Lung (tissue), 12 donors: ENCODE data around the gene CLUH. TPM values are rescaled to one million over a fixed set of nuclear protein-coding genes. Genes with fewer than 3 reads are reported as not detected.

Source experiments
- ATAC-seq: fragments of 200-7000 bp; cut with Tn5 transposase; one replicate; pipeline ENCODE4 v1.9.1; 2020; ENCODE audit warnings: moderate number of reproducible peaks; ENCODE audit not compliant: insufficient read depth, low FRiP score
- DNase-seq, 3 donors: peaks; one replicate each; pipeline ENCODE4 v3.0.0-alpha.2; 2013 to 2017
- H3K27ac ChIP-seq, 2 donors: one replicate each; pipeline ENCODE4 v1.5.1; 2013; ENCODE audit warnings: mild to moderate bottlenecking in 2 of 2, moderate library complexity in 2 of 2, control low read depth in 1 of 2, inconsistent platforms in 1 of 2, low read depth in 1 of 2, low read length in 1 of 2
- H3K27me3 ChIP-seq, 3 donors: one replicate each; pipeline ENCODE4 v1.5.1; 2013; ENCODE audit warnings: low read length in 2 of 3; ENCODE audit not compliant: control insufficient read depth in 3 of 3, insufficient read depth in 3 of 3
- H3K36me3 ChIP-seq, 4 donors: one replicate each; pipeline ENCODE4 v1.5.1; 2013; ENCODE audit warnings: low read length in 4 of 4, mild to moderate bottlenecking in 1 of 4, moderate library complexity in 1 of 4; ENCODE audit not compliant: control insufficient read depth in 4 of 4, insufficient read depth in 4 of 4
- H3K4me1 ChIP-seq, 5 donors: one replicate each; pipeline ENCODE4 v1.5.1; 2013; ENCODE audit warnings: low read length in 5 of 5, mild to moderate bottlenecking in 2 of 5, moderate library complexity in 1 of 5; ENCODE audit not compliant: control insufficient read depth in 5 of 5, insufficient read depth in 5 of 5
- H3K4me3 ChIP-seq: one replicate; pipeline ENCODE4 v1.5.1; 2013; ENCODE audit warnings: mild to moderate bottlenecking, control low read depth, moderate library complexity
- H3K9ac ChIP-seq, 2 donors: one replicate each; pipeline ENCODE4 v1.5.1; 2013; ENCODE audit warnings: low read length in 2 of 2, control low read depth in 1 of 2; ENCODE audit not compliant: insufficient read depth in 1 of 2
- H3K9me3 ChIP-seq, 4 donors: one replicate each; pipeline ENCODE4 v1.5.1; 2013; ENCODE audit warnings: low read length in 3 of 4, mild to moderate bottlenecking in 1 of 4, moderate library complexity in 1 of 4; ENCODE audit not compliant: control insufficient read depth in 4 of 4, insufficient read depth in 3 of 4
- WGBS, 2 donors: extraction: QIAGEN DNeasy Blood & Tissue Kit; methylation state at CpG; one replicate each; pipeline ENCODE4 v1.1.7; 2013; 5-methylcytosine and 5-hydroxymethylcytosine counted together
- polyA plus RNA-seq, 2 donors: library from polyadenylated mRNA; stranded (reverse); fragments of 200-250 nt; gene quantifications; one replicate each; pipeline ENCODE4 v1.2.1, GENCODE V29; 2013
- total RNA-seq, 2 donors: library from RNA; depleted of rRNA in 1 of 2; stranded (reverse); fragments of >200 nt in 1 of 2; gene quantifications; one replicate each; pipeline ENCODE4 v1.2.1, GENCODE V29; 2014 to 2021
- TF ChIP-seq, protein P1 (sequence below): IDR thresholded peaks from 2 replicates; pipeline ENCODE4 v1.5.1; 2012; ENCODE audit warnings: mild to moderate bottlenecking; ENCODE audit errors: control extremely low read depth, extremely low read depth
- donor health status: control.
- donor health status: control.
- donor health status: Bipolar disorder and iron deficiency.
- donor health status: healthy.
- donor health status: DM: yes; HTN: yes; CAD: no.

Gene CLUH
- total and polyA plus RNA-seq, 4 donors: 29.7 to 80.5 (median 42.1) TPM

DNA sequence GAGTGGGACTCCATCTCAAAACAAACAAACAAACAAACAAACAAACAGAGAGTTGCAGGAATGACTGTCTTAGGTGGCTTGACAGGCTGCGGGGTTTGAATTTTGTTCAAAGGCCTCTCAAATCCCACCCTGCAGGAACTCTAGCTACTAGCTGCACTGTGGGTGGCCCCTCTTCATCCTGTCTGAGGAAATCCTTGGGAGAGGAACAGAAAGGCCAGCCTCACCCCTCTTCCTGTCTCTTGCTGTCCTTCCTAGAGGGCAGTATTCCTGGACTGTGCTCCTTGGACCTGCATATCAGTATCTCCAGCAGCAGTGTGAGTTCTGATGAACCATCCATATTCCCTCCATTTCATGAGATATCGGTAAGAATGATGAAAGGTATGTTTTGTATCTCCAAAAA is 39.9 kb upstream of the CLUH start:
- H3K4me1 ChIP-seq: peaks cover 0 to 16% (median 0%) of the 10 kb centered on the region in 5 donors
- DNase-seq (no peak), ATAC-seq (no peak)
- no peak overlapping the region for H3K4me3 ChIP-seq
- peaks cover 0 to 4% (median 0%) of the 10 kb centered on the region in 4 donors for H3K9me3 ChIP-seq
- H3K27ac ChIP-seq: no peak overlapping the region
- TF ChIP-seq, protein P1, sequence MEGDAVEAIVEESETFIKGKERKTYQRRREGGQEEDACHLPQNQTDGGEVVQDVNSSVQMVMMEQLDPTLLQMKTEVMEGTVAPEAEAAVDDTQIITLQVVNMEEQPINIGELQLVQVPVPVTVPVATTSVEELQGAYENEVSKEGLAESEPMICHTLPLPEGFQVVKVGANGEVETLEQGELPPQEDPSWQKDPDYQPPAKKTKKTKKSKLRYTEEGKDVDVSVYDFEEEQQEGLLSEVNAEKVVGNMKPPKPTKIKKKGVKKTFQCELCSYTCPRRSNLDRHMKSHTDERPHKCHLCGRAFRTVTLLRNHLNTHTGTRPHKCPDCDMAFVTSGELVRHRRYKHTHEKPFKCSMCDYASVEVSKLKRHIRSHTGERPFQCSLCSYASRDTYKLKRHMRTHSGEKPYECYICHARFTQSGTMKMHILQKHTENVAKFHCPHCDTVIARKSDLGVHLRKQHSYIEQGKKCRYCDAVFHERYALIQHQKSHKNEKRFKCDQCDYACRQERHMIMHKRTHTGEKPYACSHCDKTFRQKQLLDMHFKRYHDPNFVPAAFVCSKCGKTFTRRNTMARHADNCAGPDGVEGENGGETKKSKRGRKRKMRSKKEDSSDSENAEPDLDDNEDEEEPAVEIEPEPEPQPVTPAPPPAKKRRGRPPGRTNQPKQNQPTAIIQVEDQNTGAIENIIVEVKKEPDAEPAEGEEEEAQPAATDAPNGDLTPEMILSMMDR: no peak
- no peak overlapping the region for H3K9ac ChIP-seq
- no peaks in the 10 kb centered on the region for H3K36me3 ChIP-seq
- 67 to 78% methylated on average over 2 of the region's 2 CpGs for WGBS, 2 donors
- H3K27me3 ChIP-seq: peaks cover 26 to 52% (median 52%) of the 10 kb centered on the region in 3 donors

DNA sequence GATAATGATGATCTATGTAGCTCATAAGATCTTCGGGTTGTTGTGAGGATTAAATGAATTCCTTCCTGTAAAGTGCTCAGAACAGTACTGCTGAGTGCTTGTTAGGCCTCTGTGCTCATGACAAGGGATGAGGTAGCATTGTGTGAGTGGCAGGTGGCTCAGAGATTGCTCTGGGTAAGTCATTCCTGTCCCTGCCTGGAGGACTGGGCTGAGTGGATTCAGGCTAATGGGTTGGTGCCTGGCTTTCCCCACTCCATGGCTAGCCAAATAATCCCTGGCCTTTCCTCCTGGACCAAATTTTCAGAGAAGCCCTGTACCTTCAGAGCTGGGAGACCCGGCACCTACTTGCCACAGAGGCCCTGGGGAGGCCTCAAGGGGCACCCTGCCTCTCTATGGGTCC is 39.2 kb upstream of the CLUH start:
- 77 to 84% methylated on average over 2 of the region's 2 CpGs for WGBS, 2 donors
- TF ChIP-seq, protein P1: no peak
- Histone ChIP-seq H3K9ac (no peak overlapping the region), H3K9me3 (peaks cover 0 to 4% (median 0%) of the 10 kb centered on the region in 4 donors), H3K36me3 (no peaks in the 10 kb centered on the region), H3K4me3 (no peak overlapping the region), H3K27me3 (peaks cover 21 to 45% (median 45%) of the 10 kb centered on the region in 3 donors), H3K27ac (no peak overlapping the region), H3K4me1 (peaks cover 0 to 11% (median 3%) of the 10 kb centered on the region in 5 donors)
- DNase-seq: no peak
- no peak for ATAC-seq

DNA sequence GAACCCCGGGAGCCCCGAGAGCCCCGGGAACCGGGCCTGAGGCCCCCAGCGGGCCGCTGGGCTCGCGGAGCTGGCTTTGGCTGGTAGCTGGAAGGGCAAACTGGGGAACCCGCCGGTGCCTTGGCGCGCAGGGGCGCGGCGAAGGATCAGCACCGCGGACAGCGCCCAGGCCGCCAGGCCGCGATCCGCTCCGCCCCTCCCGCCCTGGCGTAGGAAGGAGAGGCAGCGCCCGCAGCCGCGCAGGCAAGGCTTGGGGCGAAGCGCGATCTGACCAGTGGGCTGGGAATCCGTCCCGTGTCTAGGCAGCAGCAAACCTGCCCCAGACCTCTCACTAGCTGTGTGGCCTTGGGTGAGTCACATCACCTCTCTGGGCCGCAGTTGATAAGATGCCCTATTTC is 38.2 kb upstream of the CLUH start:
- no peaks in the 10 kb centered on the region for H3K36me3 ChIP-seq
- H3K27ac ChIP-seq: no peak overlapping the region
- no peak overlapping the region for H3K9ac ChIP-seq
- DNase-seq (peak; percentile 69 to 87 (median 82)), ATAC-seq (peak; percentile 92)
- WGBS, 2 donors: 2% methylated on average over 17 to 35 of the region's 35 CpGs
- TF ChIP-seq, protein P1: no peak
- peaks cover 0 to 2% (median 0%) of the 10 kb centered on the region in 4 donors for H3K9me3 ChIP-seq
- H3K4me1 ChIP-seq: peaks cover 0 to 10% (median 5%) of the 10 kb centered on the region in 5 donors
- peaks cover 21 to 41% (median 41%) of the 10 kb centered on the region in 3 donors for H3K27me3 ChIP-seq
- no peak overlapping the region for H3K4me3 ChIP-seq
